CD14-positive monocyte (primary cell): Measurements from ENCODE around the gene HOXA5. TPM values are rescaled to one million over a fixed set of nuclear protein-coding genes. Genes with fewer than 3 reads are reported as not detected.

Experiments used
- DNase-seq, 3 donors: peaks; one replicate each; pipeline ENCODE4 v3.0.0-alpha.2; 2011 to 2022
- H2AFZ ChIP-seq: 2 replicates; pipeline ENCODE4 v1.6.0; 2012; ENCODE audit warnings: mild to moderate bottlenecking, low read depth, low read length, inconsistent platforms; ENCODE audit not compliant: insufficient read depth, poor library complexity, severe bottlenecking
- H3K27ac ChIP-seq, 2 donors: 1 replicate in 1 of 2; 2 replicates in 1 of 2; pipeline ENCODE4 v1.5.1; 2012 to 2013; ENCODE audit warnings: low read length in 2 of 2, control low read depth in 1 of 2, inconsistent platforms in 1 of 2, low read depth in 1 of 2, mild to moderate bottlenecking in 1 of 2
- H3K27me3 ChIP-seq, 2 donors: one replicate each; pipeline versions ENCODE4 v1.6.0 to v1.6.1; 2011 to 2013; ENCODE audit warnings: low read length in 2 of 2; ENCODE audit not compliant: control insufficient read depth in 2 of 2, insufficient read depth in 2 of 2
- H3K36me3 ChIP-seq, 2 donors: replicated peaks in 1 of 2; 1 replicate in 1 of 2; 2 replicates in 1 of 2; pipeline versions ENCODE4 v1.5.1 to v1.6.1; 2012 to 2013; ENCODE audit warnings: low read length in 2 of 2, control low read depth in 1 of 2, inconsistent platforms in 1 of 2, mild to moderate bottlenecking in 1 of 2; ENCODE audit not compliant: insufficient read depth in 2 of 2, control insufficient read depth in 1 of 2
- H3K4me1 ChIP-seq, 2 donors: 1 replicate in 1 of 2; 2 replicates in 1 of 2; pipeline versions ENCODE4 v1.5.1 to v1.6.1; 2012 to 2013; ENCODE audit warnings: low read length in 2 of 2, control low read depth in 1 of 2, inconsistent platforms in 1 of 2, mild to moderate bottlenecking in 1 of 2, moderate library complexity in 1 of 2; ENCODE audit not compliant: insufficient read depth in 2 of 2, control insufficient read depth in 1 of 2
- H3K4me2 ChIP-seq: replicated peaks from 2 replicates; pipeline ENCODE3; 2012; ENCODE audit warnings: low read length, moderate library complexity, mild to moderate bottlenecking; ENCODE audit not compliant: poor library complexity, severe bottlenecking; ENCODE audit errors: extremely low read depth
- H3K4me3 ChIP-seq, 3 experiments: fragments of 200-600 bp in 1 of 3; sonication (generic) in 1 of 3; replicated peaks in 1 of 3; 1 replicate in 2 of 3; 2 replicates in 1 of 3; pipeline ENCODE4 v1.5.1; 2011 to 2013; ENCODE audit warnings: low read length in 3 of 3, mild to moderate bottlenecking in 3 of 3, control low read depth in 2 of 3, low read depth in 2 of 3, inconsistent platforms in 1 of 3, moderate library complexity in 1 of 3
- H3K79me2 ChIP-seq: 2 replicates; pipeline ENCODE4 v1.6.0; 2012; ENCODE audit warnings: mild to moderate bottlenecking, control low read depth, inconsistent platforms, low read length, moderate library complexity; ENCODE audit not compliant: insufficient read depth
- H3K9ac ChIP-seq: 2 replicates; pipeline ENCODE4 v1.6.0; 2017; ENCODE audit warnings: low read length, mild to moderate bottlenecking; ENCODE audit not compliant: insufficient read depth, poor library complexity, severe bottlenecking
- H3K9me3 ChIP-seq, 2 donors: replicated peaks in 1 of 2; 1 replicate in 1 of 2; 2 replicates in 1 of 2; pipeline versions ENCODE4 v1.5.1 to v1.6.1; 2012 to 2013; ENCODE audit warnings: low read length in 2 of 2, control low read depth in 1 of 2; ENCODE audit not compliant: control insufficient read depth in 1 of 2, insufficient read depth in 1 of 2
- H4K20me1 ChIP-seq: 2 replicates; pipeline ENCODE4 v1.6.0; 2012; ENCODE audit warnings: mild to moderate bottlenecking, low read length, control low read depth, moderate library complexity; ENCODE audit not compliant: insufficient read depth
- H3K27ac Mint-ChIP-seq, 7 donors: one replicate each; pipeline ENCODE4 v1.8.0; 2020; ENCODE audit warnings: mild to moderate bottlenecking in 7 of 7, mixed read lengths in 7 of 7, moderate library complexity in 6 of 7, inconsistent platforms in 2 of 7
- H3K27me3 Mint-ChIP-seq, 3 donors: one replicate each; pipeline ENCODE4 v1.8.0; 2021 to 2022; ENCODE audit warnings: low read depth in 3 of 3, mild to moderate bottlenecking in 3 of 3, mixed read lengths in 3 of 3, moderate library complexity in 3 of 3, inconsistent platforms in 1 of 3
- H3K36me3 Mint-ChIP-seq, 2 donors: one replicate each; pipeline ENCODE4 v1.8.0; 2020; ENCODE audit warnings: mixed read lengths in 2 of 2, inconsistent platforms in 1 of 2, mild to moderate bottlenecking in 1 of 2
- H3K4me1 Mint-ChIP-seq: one replicate; pipeline ENCODE4 v1.8.0; 2020; ENCODE audit warnings: mild to moderate bottlenecking, mixed read lengths
- H3K4me3 Mint-ChIP-seq, 2 donors: one replicate each; pipeline ENCODE4 v1.8.0; 2020; ENCODE audit warnings: mild to moderate bottlenecking in 2 of 2, mixed read lengths in 2 of 2, moderate library complexity in 1 of 2
- H3K9me3 Mint-ChIP-seq, 7 donors: one replicate each; pipeline ENCODE4 v1.8.0; 2020 to 2022; ENCODE audit warnings: mixed read lengths in 7 of 7, mild to moderate bottlenecking in 6 of 7, moderate library complexity in 6 of 7, inconsistent platforms in 2 of 7
- CTCF ChIP-seq: fragments of 200-600 bp; IDR thresholded peaks from one replicate; pipeline ENCODE4 v1.8.0; 2022; ENCODE audit warnings: antibody characterized with exemption, mild to moderate bottlenecking
- WGBS: methylation state at CpG from one replicate; pipeline ENCODE4 v1.1.5; 2013; ENCODE audit warnings: missing lambda C conversion rate; ENCODE audit not compliant: insufficient coverage; 5-methylcytosine and 5-hydroxymethylcytosine counted together
- intact Hi-C, 2 donors: fragments of 100-400 bp; cut with micrococcal nuclease; formaldehyde crosslinking; loops; one replicate each; pipeline versions ENCODE4 v1.15.0 to v1.15.1; 2023
- polyA plus RNA-seq, 3 donors: library from polyadenylated mRNA; depleted of rRNA in 1 of 3; unstranded in 2 of 3; stranded (reverse) in 1 of 3; fragments of 300-500 nt in 2 of 3; fragments of >200 nt in 1 of 3; fragmentation: Illumina TruSeq in 2 of 3; gene quantifications; 1 replicate in 2 of 3; 2 replicates in 1 of 3; pipeline ENCODE4 v1.2.3, GENCODE V29; 2012 to 2021

HOXA5 gene
- polyA plus RNA-seq, 3 donors: 0.85 to 3.0 (median 1.8) TPM

GRCh38 chr7:27176524-27176845, 33.0 kb upstream of the HOXA5 start:
- WGBS: no CpG with 5 or more reads among the region's 3 CpGs
- TF ChIP-seq CTCF: no peak
- DNase-seq: no peak
- H3K9ac ChIP-seq: no peak overlapping the region
- no peak overlapping the region for H3K4me3 ChIP-seq
- H4K20me1 ChIP-seq: no peaks in the 10 kb centered on the region
- Mint-ChIP-seq H3K4me3 (peak overlapping the region in 1 of 2 donors; percentile 87), H3K27me3 (peaks cover 84 to 95% (median 90%) of the 10 kb centered on the region in 3 donors), H3K27ac (no peak overlapping the region), H3K4me1 (peaks cover 33% of the 10 kb centered on the region), H3K36me3 (peaks cover 8 to 21% of the 10 kb centered on the region in 2 donors), H3K9me3 (peaks cover 0 to 29% (median 10%) of the 10 kb centered on the region in 7 donors)
- no peak overlapping the region for H2AFZ ChIP-seq
- no peaks in the 10 kb centered on the region for H3K36me3 ChIP-seq
- peaks cover 14 to 18% of the 10 kb centered on the region in 2 donors for H3K9me3 ChIP-seq
- peaks cover 32 to 42% of the 10 kb centered on the region in 2 donors for H3K4me1 ChIP-seq
- no peak overlapping the region for H3K4me2 ChIP-seq
- intact Hi-C loops: no loop called here
- H3K27ac ChIP-seq: no peak overlapping the region
- H3K79me2 ChIP-seq: no peaks in the 10 kb centered on the region
- peaks cover 49 to 98% of the 10 kb centered on the region in 2 donors for H3K27me3 ChIP-seq

GRCh38 chr7:27175626-27176523, 32.4 kb upstream of the HOXA5 start:
- Histone ChIP-seq H3K79me2 (no peaks in the 10 kb centered on the region), H3K9ac (no peak overlapping the region), H3K4me3 (no peak overlapping the region), H3K9me3 (peaks cover 14 to 23% of the 10 kb centered on the region in 2 donors), H3K4me1 (peaks cover 32 to 45% of the 10 kb centered on the region in 2 donors), H3K27ac (no peak overlapping the region), H3K27me3 (peaks cover 53 to 98% of the 10 kb centered on the region in 2 donors), H2AFZ (no peak overlapping the region), H3K36me3 (no peaks in the 10 kb centered on the region), H3K4me2 (no peak overlapping the region), H4K20me1 (no peaks in the 10 kb centered on the region)
- no peak for DNase-seq
- Mint-ChIP-seq H3K9me3 (peaks cover 0 to 31% (median 10%) of the 10 kb centered on the region in 7 donors), H3K27me3 (peaks cover 85 to 96% (median 90%) of the 10 kb centered on the region in 3 donors), H3K36me3 (peaks cover 10 to 25% of the 10 kb centered on the region in 2 donors), H3K27ac (peak overlapping the region in 1 of 7 donors; percentile 72), H3K4me3 (peak overlapping the region in 1 of 2 donors; percentile 87), H3K4me1 (peaks cover 35% of the 10 kb centered on the region)
- WGBS: 95% methylated on average over 33 of the region's 40 CpGs
- intact Hi-C loops: no loop called here
- no peak for TF ChIP-seq CTCF
